Measurements from ENCODE around the gene PHOX2B. TPM values are rescaled to one million over a fixed set of nuclear protein-coding genes. Genes with fewer than 3 reads are reported as not detected.
A peak's percentile ranks its signal among the peaks of the same experiment; 100 is the strongest.

The PHOX2B gene
- not detected for polyA plus RNA-seq (ENCODE audit: low read depth in 6 of 6)

DNA sequence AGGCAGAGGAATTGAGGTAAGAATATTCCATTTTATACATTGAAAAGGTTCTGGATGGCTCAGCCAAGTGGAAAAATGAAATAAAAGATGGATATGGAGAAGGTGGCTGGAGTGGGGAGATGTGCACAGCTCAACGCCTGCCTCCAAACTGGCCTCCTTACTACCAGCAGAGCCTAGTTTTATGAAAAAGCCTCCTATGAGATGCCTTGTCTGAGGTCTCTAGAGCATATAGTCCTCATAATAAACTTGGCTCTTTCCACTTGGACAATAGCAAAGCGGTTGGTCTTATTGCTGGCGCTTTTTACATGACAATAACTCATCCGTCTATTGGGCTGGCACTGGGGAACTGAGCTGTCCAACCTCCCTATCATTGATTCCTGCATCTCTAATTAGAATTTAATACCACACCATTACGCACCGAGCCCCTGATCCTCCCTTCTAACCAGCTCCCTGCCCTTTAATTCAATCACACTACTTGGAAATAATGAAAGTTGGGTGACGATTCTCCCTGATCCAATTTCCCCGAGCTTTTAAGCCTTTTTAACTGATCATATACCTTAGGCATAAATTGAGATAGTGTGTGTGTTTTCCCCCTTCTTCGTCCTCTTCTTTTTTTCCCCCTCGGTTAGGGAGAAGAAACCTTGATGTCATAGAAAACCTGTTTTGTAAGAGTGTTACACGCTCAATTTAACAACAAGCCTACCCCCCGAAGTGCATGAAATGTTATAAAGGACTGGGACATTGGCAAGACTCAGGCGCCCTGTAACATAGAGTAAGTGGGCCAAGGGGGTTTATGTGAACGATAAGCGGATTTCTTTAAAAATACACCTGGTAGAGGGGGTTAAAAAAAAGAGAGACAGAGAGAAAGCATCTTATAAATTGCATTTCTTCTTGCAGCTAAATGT lies at the start of gene PHOX2B:
Gene PHOX2B, minus strand, starts transcription at position 155 of the 905 bp plus-strand sequence. Its CDS starts 115 bp downstream, at position 40.
- Mint-ChIP-seq H3K4me3 (peak within 1 kb of the TSS in 2 of 8 donors; percentile 7 to 21), H3K4me1 (peaks cover 0 to 5% (median 0%) of the 10 kb centered on the region in 3 donors), H3K36me3 (peaks cover 0 to 13% of the 10 kb centered on the region in 2 donors), H3K9me3 (peaks cover 0 to 10% (median 5%) of the 10 kb centered on the region in 7 donors), H3K27me3 (peaks cover 63 to 97% (median 82%) of the 10 kb centered on the region in 3 donors), H3K27ac (peak within 1 kb of the TSS in 1 of 6 donors; percentile 55)
- DNase-seq (no peak), ATAC-seq (ENCODE audit: low read depth in 2 of 2) (no peak)

DNA sequence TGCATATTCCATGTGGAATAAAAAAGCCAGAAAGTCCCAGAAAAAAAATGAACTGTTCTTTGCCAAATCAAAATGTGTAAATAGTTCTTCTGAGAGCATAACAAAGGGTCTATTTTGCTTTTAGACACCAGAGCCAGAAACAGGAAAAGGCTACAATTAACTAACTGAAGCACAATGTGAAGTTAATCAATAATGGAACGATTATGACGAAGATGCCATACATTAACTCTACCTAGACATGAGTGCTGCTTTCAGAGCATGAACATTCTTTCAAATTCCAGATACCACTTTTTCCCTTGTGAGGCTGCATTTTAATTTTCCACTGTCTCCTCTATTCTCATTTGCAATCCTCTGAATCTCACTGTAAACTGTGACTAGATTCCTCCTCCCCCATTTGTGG lies 48.7 kb upstream of the PHOX2B start:
- ATAC-seq (ENCODE audit: low read depth in 2 of 2) (no peak), DNase-seq (no peak)
- H3K27ac Mint-ChIP-seq = no peak overlapping the region
- H3K27me3 Mint-ChIP-seq = peaks cover 6 to 20% (median 10%) of the 10 kb centered on the region in 3 donors
- peaks cover 0 to 10% (median 4%) of the 10 kb centered on the region in 7 donors for H3K9me3 Mint-ChIP-seq
- H3K4me1 Mint-ChIP-seq = no peaks in the 10 kb centered on the region
- no peak overlapping the region for H3K4me3 Mint-ChIP-seq
- no peaks in the 10 kb centered on the region for H3K36me3 Mint-ChIP-seq

DNA sequence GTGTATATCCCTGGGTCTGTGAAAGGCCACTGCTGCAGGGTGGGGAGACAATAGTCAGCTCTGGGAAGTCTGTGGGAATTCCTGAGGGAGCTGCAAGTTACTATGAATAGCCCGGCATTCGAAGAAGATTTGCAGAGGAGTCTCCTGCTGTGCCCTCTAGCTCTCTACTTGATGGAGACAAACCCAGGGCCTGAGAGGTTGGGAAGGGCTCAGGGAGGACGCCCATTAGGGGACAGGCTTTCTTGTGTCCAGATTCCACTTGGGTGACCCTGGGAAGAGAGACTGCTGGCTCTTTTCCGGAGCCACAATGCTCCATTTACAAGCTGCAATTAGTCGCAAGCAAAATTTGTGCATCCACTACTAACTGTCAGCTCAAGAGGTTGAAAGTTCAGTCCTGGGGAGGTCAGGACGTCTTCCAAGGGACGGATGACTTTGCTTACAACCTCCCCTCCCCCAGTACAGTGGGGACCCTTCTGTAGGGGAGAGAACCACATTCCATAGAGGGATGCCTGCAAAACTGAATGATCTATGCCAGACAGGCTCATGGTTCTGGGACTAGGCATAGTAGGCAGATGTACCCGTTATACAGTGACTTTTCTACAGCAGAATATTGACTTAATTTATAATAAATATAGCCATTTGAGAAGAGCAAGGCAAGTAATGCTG lies 48.2 kb upstream of the PHOX2B start:
- H3K4me1 Mint-ChIP-seq = no peaks in the 10 kb centered on the region
- no peak for DNase-seq
- ATAC-seq (ENCODE audit: low read depth in 2 of 2) = no peak
- peaks cover 12 to 21% (median 16%) of the 10 kb centered on the region in 3 donors for H3K27me3 Mint-ChIP-seq
- peaks cover 0 to 7% (median 2%) of the 10 kb centered on the region in 7 donors for H3K9me3 Mint-ChIP-seq
- H3K4me3 Mint-ChIP-seq = no peak overlapping the region
- H3K36me3 Mint-ChIP-seq = no peaks in the 10 kb centered on the region
- H3K27ac Mint-ChIP-seq = no peak overlapping the region

DNA sequence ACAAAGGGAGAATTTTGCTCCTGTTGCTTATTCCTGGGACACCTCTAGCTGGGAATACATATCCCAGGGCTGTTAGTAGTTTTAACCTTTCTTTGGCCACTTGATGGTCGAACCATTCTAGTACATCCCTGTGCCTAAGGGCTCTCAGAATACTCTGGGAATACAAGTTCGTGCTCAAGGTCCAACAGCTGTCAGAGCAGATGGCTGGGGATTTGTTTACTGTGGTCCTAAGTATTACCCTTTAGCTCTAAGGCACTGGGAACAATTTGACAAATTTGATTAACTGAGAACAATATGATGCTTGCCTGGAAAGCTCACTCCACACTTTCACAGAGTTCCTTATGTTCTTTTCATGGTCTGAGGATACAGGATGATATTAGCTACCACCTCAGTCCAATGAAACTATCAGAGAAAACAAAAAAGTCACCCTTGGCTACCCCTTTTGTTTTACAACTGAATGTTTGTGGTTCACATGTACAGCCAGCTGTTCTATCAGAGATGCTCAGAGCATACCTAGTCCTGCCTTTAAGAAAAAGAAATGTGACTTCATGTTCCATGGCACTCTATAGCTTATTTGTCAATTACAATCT lies 47.4 kb upstream of the PHOX2B start:
- H3K36me3 Mint-ChIP-seq = no peaks in the 10 kb centered on the region
- DNase-seq (no peak), ATAC-seq (ENCODE audit: low read depth in 2 of 2) (no peak)
- no peak overlapping the region for H3K4me3 Mint-ChIP-seq
- H3K27ac Mint-ChIP-seq = no peak overlapping the region
- peaks cover 18 to 27% (median 20%) of the 10 kb centered on the region in 3 donors for H3K27me3 Mint-ChIP-seq
- no peaks in the 10 kb centered on the region for H3K4me1 Mint-ChIP-seq
- H3K9me3 Mint-ChIP-seq = peaks cover 0 to 6% (median under 1%) of the 10 kb centered on the region in 7 donors

DNA sequence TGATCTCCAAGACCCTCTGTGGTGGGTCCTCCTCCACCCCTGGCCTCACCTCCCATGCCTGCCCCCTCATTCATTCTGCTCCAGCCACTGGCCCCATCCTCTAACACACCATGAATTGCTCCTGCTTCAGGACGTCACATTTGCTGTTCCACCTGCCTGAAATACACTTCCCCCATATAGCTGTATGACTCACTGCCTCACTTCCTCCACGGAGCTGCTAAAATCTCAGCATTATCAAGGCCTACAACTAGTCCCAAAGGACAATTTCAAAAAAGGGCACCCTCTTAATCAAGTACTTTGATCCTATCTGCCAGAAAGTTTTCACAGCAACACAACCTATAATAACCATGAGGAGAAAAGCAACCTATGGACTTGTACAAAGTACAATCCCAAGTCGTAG lies 43.6 kb upstream of the PHOX2B start:
- no peak for ATAC-seq (ENCODE audit: low read depth in 2 of 2)
- H3K36me3 Mint-ChIP-seq = no peaks in the 10 kb centered on the region

DNA sequence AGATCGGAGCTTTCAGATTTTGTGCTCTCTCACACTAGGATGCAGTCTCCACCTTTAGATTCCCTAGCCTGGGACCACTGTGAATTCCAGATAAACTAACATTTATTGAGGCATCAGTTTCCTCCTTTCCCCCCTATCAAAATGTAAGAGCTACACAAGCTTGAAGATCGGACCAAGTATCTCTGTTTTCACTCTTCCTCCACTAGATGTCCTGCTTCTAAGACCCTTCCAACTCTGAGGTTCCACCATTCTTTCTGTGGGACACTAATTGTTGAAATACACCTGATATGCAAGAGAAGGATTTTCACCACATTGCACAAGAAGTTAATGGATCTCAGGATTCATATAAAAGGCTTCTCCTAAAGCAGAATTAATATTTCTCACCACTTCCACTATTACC lies 43.0 kb upstream of the PHOX2B start:
- no peaks in the 10 kb centered on the region for H3K36me3 Mint-ChIP-seq
- DNase-seq (no peak), ATAC-seq (ENCODE audit: low read depth in 2 of 2) (no peak)
- no peak overlapping the region for H3K27ac Mint-ChIP-seq
- no peak overlapping the region for H3K4me3 Mint-ChIP-seq
- H3K9me3 Mint-ChIP-seq = peaks cover 0 to 4% (median 0%) of the 10 kb centered on the region in 7 donors
- H3K4me1 Mint-ChIP-seq = no peaks in the 10 kb centered on the region
- peaks cover 23 to 32% (median 27%) of the 10 kb centered on the region in 3 donors for H3K27me3 Mint-ChIP-seq

More for the DNA sequence above, 43.6 kb upstream of the PHOX2B start:
- no peak overlapping the region for H3K4me3 Mint-ChIP-seq
- DNase-seq = no peak
- peaks cover 19 to 32% (median 27%) of the 10 kb centered on the region in 3 donors for H3K27me3 Mint-ChIP-seq
- no peaks in the 10 kb centered on the region for H3K4me1 Mint-ChIP-seq
- no peak overlapping the region for H3K27ac Mint-ChIP-seq
- H3K9me3 Mint-ChIP-seq = peaks cover 0 to 4% (median 0%) of the 10 kb centered on the region in 7 donors

DNA sequence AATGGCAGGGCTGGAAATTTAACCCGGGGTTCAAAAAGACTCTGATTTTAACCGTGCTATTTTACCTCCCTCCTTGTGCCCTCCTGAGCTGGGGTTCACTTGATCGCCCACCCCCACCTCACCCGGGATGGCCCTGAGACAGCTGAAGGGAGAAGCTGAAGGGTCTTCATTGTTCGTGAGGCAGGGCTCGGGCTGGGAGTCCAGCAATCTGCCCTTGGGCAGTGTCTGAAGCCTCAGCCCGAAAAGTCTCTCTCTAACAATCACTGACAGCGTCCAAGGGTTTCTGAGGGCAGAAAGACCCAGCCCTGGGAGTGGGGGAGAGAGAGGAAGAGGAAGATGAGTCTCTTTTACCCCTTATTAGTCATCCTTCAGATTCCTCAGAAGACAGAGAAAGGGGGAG lies 39.4 kb upstream of the PHOX2B start:
- DNase-seq (no peak), ATAC-seq (ENCODE audit: low read depth in 2 of 2) (no peak)
- Mint-ChIP-seq H3K27ac (no peak overlapping the region), H3K4me1 (no peaks in the 10 kb centered on the region), H3K36me3 (no peaks in the 10 kb centered on the region), H3K27me3 (peaks cover 16 to 32% (median 30%) of the 10 kb centered on the region in 3 donors), H3K4me3 (no peak overlapping the region), H3K9me3 (peaks cover 0 to 4% (median 0%) of the 10 kb centered on the region in 7 donors)

DNA sequence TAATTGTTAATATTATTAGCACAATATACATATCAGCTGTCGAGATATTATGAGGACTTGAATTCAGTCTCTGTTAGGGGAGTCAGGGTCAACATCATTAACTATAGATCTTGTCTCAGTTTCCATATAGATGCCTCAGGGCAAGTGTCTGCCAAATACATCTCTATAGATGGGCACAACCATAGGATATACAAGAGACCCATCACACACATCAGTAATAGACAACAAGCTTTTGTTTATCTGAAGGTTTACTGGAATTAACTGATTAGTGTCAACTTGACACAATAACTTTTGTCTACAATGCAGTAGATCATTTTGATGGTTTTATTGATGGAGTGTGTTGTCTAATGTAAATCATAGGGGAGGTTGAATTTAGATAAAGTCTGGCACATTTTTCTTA lies 37.1 kb upstream of the PHOX2B start:
- no peak overlapping the region for H3K27ac Mint-ChIP-seq
- H3K27me3 Mint-ChIP-seq = peaks cover 6 to 22% (median 20%) of the 10 kb centered on the region in 3 donors
- no peaks in the 10 kb centered on the region for H3K9me3 Mint-ChIP-seq
- H3K36me3 Mint-ChIP-seq = no peaks in the 10 kb centered on the region
- DNase-seq (no peak), ATAC-seq (ENCODE audit: low read depth in 2 of 2) (no peak)
- no peaks in the 10 kb centered on the region for H3K4me1 Mint-ChIP-seq
- H3K4me3 Mint-ChIP-seq = no peak overlapping the region

DNA sequence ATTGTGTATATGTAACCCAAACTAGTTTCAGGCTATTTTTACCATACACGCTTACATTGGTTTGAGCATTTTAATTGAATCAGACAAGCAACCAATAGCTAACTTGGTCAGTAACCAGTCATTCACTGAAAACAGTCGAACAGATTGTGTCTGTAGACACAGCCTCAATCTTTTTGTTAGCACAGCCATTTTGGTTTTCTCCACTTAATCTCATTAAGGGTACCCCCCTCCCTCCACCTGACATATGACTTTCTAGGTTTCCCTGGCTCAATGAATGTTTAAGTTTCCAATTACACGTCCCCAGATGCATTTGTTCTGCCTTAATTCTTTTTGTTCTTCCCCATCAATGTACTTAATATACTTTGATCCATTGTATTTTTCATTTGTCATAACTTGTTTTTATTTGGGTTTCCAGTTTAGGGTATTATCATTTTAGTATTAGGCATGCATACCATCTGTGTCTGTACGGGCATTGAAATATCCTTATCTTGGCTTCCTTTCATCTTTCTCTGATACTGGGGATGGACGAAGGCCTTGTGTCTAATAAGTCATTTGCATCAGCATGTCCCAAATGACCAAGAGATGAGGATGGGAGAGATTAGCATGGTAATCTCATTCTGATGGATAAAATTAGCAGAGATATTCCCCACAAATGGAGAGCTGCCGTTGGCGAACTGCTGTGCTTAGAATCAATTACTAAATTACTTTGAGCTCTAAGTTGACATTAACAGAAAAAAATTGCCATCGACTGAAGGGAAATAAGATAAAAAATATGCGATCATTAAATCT lies 35.9 kb upstream of the PHOX2B start:
- peaks cover 6 to 23% (median 21%) of the 10 kb centered on the region in 3 donors for H3K27me3 Mint-ChIP-seq
- DNase-seq = no peak

DNA sequence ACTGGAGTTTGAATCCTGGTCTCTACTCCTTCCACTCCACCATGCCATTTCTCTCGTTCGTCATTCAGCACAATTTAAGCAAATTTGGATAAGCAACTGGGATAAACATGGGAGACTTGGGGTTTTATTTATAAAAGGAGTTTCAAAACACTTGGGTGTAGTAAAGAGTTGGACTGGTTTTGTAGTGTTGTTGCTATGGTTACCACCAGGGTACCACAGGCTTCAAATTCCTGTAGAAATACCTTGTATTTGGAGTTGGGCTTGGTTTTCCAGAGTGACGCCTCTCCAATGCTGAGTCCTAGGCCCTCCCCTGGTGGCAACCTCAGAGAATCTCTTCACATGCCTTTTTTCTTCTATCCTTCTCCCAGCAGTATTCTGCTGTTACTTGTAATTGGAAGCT lies 27.9 kb upstream of the PHOX2B start:
- Mint-ChIP-seq H3K4me3 (no peak overlapping the region), H3K27me3 (peaks cover 15 to 19% (median 19%) of the 10 kb centered on the region in 3 donors), H3K27ac (no peak overlapping the region), H3K4me1 (no peaks in the 10 kb centered on the region), H3K36me3 (no peaks in the 10 kb centered on the region), H3K9me3 (peaks cover 0 to 9% (median 2%) of the 10 kb centered on the region in 7 donors)
- no peak for ATAC-seq (ENCODE audit: low read depth in 2 of 2)
- no peak for DNase-seq

More for the DNA sequence above, 35.9 kb upstream of the PHOX2B start:
- Mint-ChIP-seq H3K9me3 (peaks cover 0 to under 1% (median 0%) of the 10 kb centered on the region in 7 donors), H3K27ac (no peak overlapping the region), H3K4me3 (no peak overlapping the region), H3K4me1 (no peaks in the 10 kb centered on the region), H3K36me3 (no peaks in the 10 kb centered on the region)
- ATAC-seq (ENCODE audit: low read depth in 2 of 2) = no peak

DNA sequence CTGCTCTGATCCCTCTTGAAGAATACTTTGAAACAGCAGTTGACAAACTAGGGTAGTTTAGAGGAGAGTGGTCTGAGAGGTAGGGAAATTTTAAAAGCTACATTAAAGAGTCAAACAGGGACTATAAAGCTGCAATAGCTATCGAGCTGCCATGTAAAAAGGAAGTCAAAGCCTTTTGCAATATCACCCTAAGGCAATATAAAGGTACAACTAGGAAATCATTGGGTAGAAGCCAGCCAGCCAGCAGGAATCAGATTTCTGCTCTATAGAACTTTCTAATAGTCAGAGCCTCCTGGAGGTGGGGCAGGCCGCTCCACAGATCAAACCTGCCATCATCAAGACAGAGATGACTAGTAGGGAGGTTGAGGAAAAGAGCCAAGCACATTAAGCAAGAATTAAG lies 15.2 kb upstream of the PHOX2B start:
- Mint-ChIP-seq H3K9me3 (peaks cover 0 to 10% (median 2%) of the 10 kb centered on the region in 7 donors), H3K27ac (no peak overlapping the region), H3K36me3 (no peaks in the 10 kb centered on the region), H3K4me1 (no peaks in the 10 kb centered on the region), H3K27me3 (peaks cover 22 to 37% (median 27%) of the 10 kb centered on the region in 3 donors), H3K4me3 (no peak overlapping the region)
- DNase-seq = no peak
- no peak for ATAC-seq (ENCODE audit: low read depth in 2 of 2)

DNA sequence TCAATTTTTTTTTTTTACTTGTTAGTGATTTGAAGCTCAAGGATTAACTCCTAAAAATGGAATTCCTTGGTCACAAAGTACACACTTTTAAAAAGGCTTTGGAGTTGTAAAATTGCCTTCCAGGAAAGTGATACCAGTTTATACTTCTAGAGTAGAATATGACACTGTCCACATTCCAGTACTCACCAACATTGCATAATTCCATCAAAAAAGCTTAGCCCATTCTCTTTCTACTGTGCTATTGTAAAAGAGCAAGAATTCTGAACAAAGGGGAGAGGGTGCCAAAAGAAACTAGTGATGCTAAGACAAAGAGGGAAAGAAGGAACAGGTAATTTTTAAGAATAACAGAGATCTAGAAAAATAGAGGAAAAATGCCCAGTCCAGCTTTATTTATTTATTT lies 10.4 kb upstream of the PHOX2B start:
- Mint-ChIP-seq H3K4me1 (no peaks in the 10 kb centered on the region), H3K4me3 (no peak overlapping the region), H3K36me3 (no peaks in the 10 kb centered on the region), H3K27ac (no peak overlapping the region), H3K27me3 (peaks cover 34 to 68% (median 55%) of the 10 kb centered on the region in 3 donors), H3K9me3 (peaks cover 0 to 18% (median 3%) of the 10 kb centered on the region in 7 donors)
- no peak for ATAC-seq (ENCODE audit: low read depth in 2 of 2)
- DNase-seq = no peak

Data from naive B cell (primary cell).